Stimulated activated CD4-positive, alpha-beta T cell treated with anti-CD3 and anti-CD28 coated beads, Interleukin-2, amount 100 ng/mL, for 24 hours (primary cell): ENCODE measurements around the gene TMEM208.

Source experiments
- DNase-seq, 2 donors: peaks; one replicate each; pipeline ENCODE4 v3.0.0-alpha.2; 2020

Gene TMEM208

GRCh38 chr16:67226804-67227566, at the start of gene TMEM208:
Gene TMEM208 (plus strand): TSS chr16:67227130. CDS start chr16:67227219, 89 bp downstream.
- peak; percentile 98 to 99 for DNase-seq

- DNase-seq: peak; percentile 48 to 57
Observed at GRCh38 chr16:67177743-67178699, 48.9 kb upstream of the TMEM208 start.

GRCh38 chr16:67179421-67180080, 47.4 kb upstream of the TMEM208 start:
- no peak for DNase-seq

GRCh38 chr16:67180166-67180565, 46.8 kb upstream of the TMEM208 start:
- no peak for DNase-seq

- DNase-seq: no peak
Observed at GRCh38 chr16:67181346-67181745, 45.6 kb upstream of the TMEM208 start.

- no peak for DNase-seq
Observed at GRCh38 chr16:67182288-67182687, 44.6 kb upstream of the TMEM208 start.

- DNase-seq: no peak
Observed at GRCh38 chr16:67183284-67183626, 43.7 kb upstream of the TMEM208 start.

GRCh38 chr16:67183627-67184452, 43.1 kb upstream of the TMEM208 start, which contains the start of gene MATCAP1:
Gene MATCAP1 (minus strand): TSS chr16:67183963. CDS start chr16:67180610, 3,353 bp downstream.
- peak; percentile 93 to 95 for DNase-seq

- DNase-seq: peak in 1 of 2 donors; percentile 57
Observed at GRCh38 chr16:67184453-67184994, 42.4 kb upstream of the TMEM208 start.

- peak; percentile 90 for DNase-seq
Observed at GRCh38 chr16:67184995-67185650, 41.8 kb upstream of the TMEM208 start.

GRCh38 chr16:67185651-67186134, 41.2 kb upstream of the TMEM208 start:
- DNase-seq: no peak

GRCh38 chr16:67186550-67186950, 40.4 kb upstream of the TMEM208 start:
- DNase-seq: no peak

- DNase-seq: no peak
Observed at GRCh38 chr16:67187175-67187890, 39.6 kb upstream of the TMEM208 start.

- no peak for DNase-seq
Observed at GRCh38 chr16:67188323-67188722, 38.6 kb upstream of the TMEM208 start.

- DNase-seq: no peak
Observed at GRCh38 chr16:67188798-67189197, 38.1 kb upstream of the TMEM208 start.

- no peak for DNase-seq
Observed at GRCh38 chr16:67190041-67190440, 36.9 kb upstream of the TMEM208 start, which contains the start of gene EXOC3L1. Gene EXOC3L1 (minus strand): TSS chr16:67190136. CDS start chr16:67189676, 460 bp downstream.

- no peak for DNase-seq
Observed at GRCh38 chr16:67190448-67191399, 36.2 kb upstream of the TMEM208 start.

- no peak for DNase-seq
Observed at GRCh38 chr16:67191411-67191994, 35.4 kb upstream of the TMEM208 start.
